Fibroblast of peridontal ligament (primary cell): Measurements from ENCODE around the gene UBA7.
"Not testable (repeated sequence)": the region's sequence is repeated elsewhere in the genome, so short reads cannot be mapped to it uniquely, and the experiment has no call there.

Experiments
- DNase-seq: peaks from one replicate; pipeline ENCODE4 v3.0.0-alpha.2; 2010; ENCODE audit errors: extremely low read depth

Gene UBA7

GRCh38 chr3:49786357-49787181 is 27.2 kb downstream of the UBA7 start, which contains the start of gene IP6K1:
Gene IP6K1 (minus strand): TSS chr3:49786542. CDS start chr3:49748040, 38,502 bp downstream.
- peak; percentile 100 for DNase-seq

DNA sequence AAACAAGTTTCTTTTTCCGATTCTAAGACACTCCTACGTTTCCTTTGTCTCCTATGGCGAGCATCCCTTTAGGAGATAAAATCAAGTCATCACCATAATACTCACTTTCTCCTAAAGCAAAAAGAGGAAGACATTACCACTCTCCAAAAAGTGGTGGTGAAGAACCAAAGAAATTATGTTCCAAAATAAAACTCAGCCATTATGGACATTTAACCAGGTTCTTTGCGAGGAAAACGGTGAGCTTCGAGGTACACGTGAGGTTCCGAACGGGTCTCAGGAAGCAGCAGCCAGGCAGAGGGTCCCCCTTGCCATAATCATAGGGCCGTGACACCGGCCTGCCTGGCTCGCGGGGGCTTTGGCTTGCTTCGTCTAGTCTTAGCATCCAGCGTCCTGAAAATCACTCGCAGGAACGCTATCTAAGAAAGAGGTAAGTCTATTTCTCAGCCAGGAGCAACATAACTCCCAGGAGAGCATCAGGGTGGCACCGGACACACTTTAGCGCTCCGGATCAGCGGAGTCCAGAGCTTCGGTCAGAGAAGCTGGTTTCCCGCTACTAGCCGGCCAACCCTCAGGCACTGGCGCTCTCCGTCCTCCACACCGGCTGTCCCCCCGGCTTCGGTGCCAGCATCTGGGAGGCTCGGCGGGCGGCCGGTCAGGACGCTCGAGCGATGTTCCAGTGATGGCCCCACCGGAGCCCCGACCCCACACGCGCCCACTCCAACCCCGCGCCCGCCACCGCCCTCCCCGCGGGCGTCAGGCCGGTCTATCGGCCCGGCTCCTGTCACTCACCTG is 28.0 kb downstream of the UBA7 start:
- DNase-seq: no peak

GRCh38 chr3:49782277-49782676 is 31.5 kb downstream of the UBA7 start:
- not testable (repeated sequence) for DNase-seq

DNA sequence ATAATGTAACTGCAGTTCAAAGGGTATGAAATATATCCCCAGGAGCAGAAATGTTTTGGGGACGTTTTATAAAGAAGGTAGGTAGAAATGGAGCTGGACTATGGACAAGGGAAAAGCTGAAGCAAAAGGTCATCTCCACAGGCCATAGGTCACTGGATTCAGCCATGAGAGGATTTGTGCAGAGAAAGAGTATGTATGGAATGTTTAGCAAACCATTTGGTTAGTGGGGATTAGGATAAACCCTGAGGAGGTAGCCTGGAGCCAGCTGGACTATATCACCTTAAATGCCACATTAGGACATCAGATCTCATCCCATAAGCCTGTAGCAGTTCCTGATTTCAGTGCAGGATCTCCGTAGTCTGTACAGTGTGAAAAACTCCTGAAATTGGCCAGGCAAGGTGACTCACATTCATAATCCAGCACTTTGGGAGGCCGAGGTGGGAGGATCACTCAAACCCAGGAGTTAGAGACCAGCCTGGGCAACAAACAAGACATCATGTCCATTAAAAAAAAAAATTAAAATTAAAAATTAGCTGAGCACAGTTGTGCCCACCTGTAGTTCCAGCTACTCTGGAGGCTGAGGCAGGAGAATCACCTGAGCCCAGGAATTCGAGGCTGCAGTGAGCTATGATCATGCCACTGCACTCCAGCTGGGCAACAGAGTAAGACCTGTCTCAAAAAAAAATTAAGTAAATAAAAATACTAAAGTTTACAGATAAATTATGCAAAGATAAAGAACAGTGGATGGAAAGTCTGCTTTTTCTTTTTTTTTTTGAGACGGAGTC is 32.1 kb downstream of the UBA7 start:
- DNase-seq: no peak

GRCh38 chr3:49780975-49781365 is 32.8 kb downstream of the UBA7 start:
- DNase-seq: not testable (repeated sequence)

DNA sequence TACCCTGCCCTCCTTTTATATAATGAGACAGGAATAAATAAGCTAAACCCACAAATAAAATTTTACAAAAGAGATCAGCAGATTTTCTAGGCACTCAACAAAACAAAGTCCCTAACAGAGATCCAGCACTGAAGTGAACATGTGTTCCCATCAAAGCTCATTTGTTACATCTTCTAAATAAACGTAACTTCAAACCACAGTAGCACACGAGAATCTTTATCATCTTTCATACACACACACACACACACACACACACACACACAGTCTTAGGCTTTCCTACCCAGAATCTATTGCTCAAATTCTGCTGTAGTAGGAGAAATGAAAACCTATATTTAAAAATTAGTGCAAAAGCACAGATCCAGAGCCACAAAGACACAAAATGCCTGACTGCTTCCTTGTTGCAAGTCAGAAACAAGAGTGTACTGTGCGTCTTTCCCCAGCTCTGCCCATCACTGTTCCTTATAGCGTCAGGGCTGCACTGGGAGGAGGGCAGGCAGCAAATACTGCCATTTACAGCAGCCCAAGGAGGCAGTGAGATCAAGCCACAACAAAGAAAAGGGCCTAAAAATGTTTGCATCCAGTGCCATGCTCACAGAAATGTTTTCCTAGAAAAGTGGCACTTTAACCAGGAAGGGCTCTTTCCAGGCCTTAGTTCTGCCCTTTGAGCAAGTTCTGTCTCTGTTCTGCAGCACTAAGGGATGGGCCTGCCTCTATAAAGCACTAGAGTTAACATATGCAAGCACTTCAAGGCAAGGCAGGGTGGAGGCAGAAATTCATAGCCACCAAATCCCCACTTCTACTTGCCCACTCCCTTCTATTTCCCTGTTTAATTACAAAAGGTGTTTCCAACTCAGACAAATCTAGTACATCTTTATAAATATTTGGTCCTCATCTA is 33.4 kb downstream of the UBA7 start:
- DNase-seq: no peak

GRCh38 chr3:49779358-49780079 is 34.2 kb downstream of the UBA7 start:
- DNase-seq: peak; percentile 72

DNA sequence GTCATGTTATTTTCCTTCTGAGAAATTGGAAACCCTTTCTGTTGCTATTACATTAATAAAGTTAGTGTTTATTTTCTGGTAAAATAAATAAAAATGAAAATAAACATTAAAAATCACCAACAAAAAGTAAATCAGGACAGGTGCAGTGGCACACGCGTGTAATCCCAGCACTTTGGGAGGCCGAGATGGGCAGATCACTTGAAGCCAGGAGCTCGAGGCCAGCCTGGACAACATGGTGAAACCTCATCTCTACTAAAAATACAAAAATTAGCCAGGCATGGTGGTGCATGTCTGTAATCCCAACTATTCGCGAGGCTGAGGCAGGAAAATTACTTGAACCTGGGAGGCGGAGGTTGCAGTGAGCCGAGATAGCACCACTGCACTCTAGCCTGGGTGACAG is 37.7 kb downstream of the UBA7 start:
- not testable (repeated sequence) for DNase-seq

- DNase-seq: no peak
Observed at GRCh38 chr3:49775538-49775937, 38.2 kb downstream of the UBA7 start.

DNA sequence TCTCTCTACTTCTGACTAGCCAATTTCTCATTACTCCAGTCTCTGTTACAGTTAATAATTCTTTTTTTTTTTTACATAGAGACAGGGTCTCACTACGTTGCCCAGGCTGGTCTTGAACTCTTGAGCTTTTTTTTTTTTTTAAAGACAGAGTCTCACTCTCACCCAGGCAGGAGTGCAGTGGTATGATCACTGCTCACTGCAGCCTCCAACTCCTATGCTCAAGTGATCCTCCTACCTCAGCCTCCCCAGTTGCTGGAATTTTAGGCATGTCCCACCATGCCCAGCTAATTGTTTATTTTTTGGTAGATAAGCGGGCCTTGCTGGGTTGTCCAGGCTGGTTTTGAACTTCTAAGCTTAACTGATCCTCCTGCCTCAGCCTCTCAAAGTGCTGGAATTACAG is 41.0 kb downstream of the UBA7 start:
- no peak for DNase-seq

DNA sequence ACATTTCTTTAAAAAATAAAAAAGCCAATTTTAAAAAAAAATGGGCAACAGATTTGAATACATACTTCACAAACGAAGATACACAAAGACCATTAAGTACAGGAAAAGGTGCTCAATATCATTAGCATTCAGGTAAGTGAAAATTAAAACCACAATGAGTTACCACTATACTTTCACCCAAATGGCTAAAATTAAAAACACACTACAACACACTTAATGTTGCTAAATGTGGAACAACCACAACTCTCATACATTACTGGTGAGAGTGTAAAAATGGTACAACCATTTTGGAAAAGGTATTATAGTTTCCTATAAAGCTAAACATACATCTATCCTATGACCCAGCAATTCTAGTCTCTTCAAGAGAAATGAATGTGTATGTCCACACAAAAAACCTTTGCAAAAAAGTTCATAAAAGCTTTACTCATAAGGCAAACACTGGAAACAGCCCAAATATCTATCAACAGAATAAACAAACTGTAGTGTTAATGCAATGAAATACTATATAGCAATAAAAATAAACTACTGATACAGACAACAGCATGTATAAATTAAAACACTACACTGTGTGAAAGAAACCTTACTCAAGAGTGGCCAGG is 42.3 kb downstream of the UBA7 start:
- DNase-seq: no peak

- DNase-seq: no peak
Observed at GRCh38 chr3:49769926-49770325, 43.8 kb downstream of the UBA7 start.

- DNase-seq: peak; percentile 55
Observed at GRCh38 chr3:49769286-49769915, 44.4 kb downstream of the UBA7 start.

- no peak for DNase-seq
Observed at GRCh38 chr3:49763981-49764380, 49.8 kb downstream of the UBA7 start.

DNA sequence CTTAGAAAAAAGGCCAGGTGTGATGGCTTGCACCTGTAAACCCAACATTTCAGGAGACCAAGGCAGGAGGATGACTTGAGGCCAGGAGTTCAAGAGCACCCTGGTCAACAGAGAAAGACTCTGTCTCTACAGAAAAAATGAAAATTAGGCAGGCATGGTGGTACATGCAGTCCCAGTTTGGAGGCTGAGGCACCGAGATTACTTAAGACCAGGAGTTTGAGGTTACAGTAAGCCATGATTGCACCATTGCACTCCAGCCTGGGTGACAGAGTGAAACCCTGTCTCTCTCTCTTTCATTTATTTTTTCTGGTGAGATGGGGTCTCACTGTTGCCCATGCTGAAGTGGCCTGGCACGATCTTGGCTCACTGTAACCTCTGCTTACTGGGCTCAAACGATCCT is 52.1 kb downstream of the UBA7 start:
- DNase-seq: no peak

DNA sequence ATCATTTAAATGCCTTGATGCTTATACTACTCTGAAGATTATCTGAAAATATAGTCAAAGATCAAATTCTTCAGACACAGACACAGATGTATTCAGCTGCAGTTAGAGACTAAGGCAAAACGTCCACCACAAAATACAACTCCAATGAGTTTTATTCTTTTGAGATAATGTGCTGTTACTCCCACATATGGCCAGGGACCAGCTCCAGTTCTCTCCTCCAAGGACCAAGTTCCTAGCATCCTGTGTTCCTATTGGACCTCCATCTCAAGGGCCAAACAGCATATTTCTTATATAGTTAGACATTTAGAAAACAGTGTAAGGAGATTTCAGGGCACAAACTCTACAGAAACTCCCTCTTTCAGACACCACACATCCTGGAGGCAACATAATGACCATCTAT is 54.5 kb downstream of the UBA7 start:
- DNase-seq: no peak

GRCh38 chr3:49757197-49757596 is 56.6 kb downstream of the UBA7 start:
- no peak for DNase-seq

- DNase-seq: no peak
Observed at GRCh38 chr3:49756036-49756435, 57.7 kb downstream of the UBA7 start.
